ENCODE results near the gene DLX4.

Gene DLX4

DNA sequence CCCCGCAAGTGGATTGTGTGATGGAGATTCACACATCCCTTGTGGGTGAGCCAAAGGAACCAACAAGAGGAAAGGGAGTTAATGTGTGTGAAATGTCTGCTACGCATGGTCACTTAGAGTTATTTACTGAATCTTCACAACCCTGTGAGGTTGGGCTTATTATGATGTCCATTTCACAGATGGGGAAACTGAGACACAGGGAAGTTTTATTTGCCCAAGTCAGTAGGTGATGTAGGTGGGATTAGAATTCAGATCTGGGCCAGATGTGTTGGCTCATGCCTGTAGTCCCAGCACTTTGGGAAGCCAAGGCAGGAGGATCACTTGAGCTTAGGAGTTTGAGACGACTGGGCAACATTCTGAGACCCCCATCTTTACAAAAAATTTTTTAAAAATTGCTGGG lies 11.6 kb upstream of the DLX4 start:
- H2AFZ ChIP-seq (ENCODE audit: low read length) = no peak overlapping the region
- H3K4me3 ChIP-seq (ENCODE audit: low read length, poor library complexity, severe bottlenecking) = no peak overlapping the region
- H3K27me3 ChIP-seq (ENCODE audit: insufficient read depth, low read length, poor library complexity, severe bottlenecking) = no peaks in the 10 kb centered on the region
- no peak overlapping the region for H3K9ac ChIP-seq (ENCODE audit: low read depth, low read length, poor library complexity, severe bottlenecking)
- TF ChIP-seq EZH2phosphoT487 (IDR thresholded peaks at IDR 0.05; ENCODE audit: borderline replicate concordance) = no peak
- TF ChIP-seq, protein P1, sequence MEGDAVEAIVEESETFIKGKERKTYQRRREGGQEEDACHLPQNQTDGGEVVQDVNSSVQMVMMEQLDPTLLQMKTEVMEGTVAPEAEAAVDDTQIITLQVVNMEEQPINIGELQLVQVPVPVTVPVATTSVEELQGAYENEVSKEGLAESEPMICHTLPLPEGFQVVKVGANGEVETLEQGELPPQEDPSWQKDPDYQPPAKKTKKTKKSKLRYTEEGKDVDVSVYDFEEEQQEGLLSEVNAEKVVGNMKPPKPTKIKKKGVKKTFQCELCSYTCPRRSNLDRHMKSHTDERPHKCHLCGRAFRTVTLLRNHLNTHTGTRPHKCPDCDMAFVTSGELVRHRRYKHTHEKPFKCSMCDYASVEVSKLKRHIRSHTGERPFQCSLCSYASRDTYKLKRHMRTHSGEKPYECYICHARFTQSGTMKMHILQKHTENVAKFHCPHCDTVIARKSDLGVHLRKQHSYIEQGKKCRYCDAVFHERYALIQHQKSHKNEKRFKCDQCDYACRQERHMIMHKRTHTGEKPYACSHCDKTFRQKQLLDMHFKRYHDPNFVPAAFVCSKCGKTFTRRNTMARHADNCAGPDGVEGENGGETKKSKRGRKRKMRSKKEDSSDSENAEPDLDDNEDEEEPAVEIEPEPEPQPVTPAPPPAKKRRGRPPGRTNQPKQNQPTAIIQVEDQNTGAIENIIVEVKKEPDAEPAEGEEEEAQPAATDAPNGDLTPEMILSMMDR (conservative IDR thresholded peaks at IDR 0.05; ENCODE audit: low read length) = no peak
- H3K4me1 ChIP-seq (ENCODE audit: insufficient read depth, low read length, poor library complexity, severe bottlenecking) = peaks cover 17% of the 10 kb centered on the region
- no peaks in the 10 kb centered on the region for H4K20me1 ChIP-seq (ENCODE audit: insufficient read depth, low read length, poor library complexity, severe bottlenecking)
- H3K9me2 ChIP-seq (replicated peaks; ENCODE audit: low read depth, low read length) = no peaks in the 10 kb centered on the region
- H3K79me2 ChIP-seq (ENCODE audit: insufficient read depth, low read length) = no peaks in the 10 kb centered on the region
- no peaks in the 10 kb centered on the region for H3K9me3 ChIP-seq (ENCODE audit: insufficient read depth, low read depth, low read length)
- no peak overlapping the region for H3K4me2 ChIP-seq (ENCODE audit: low read depth, low read length, poor library complexity, severe bottlenecking)
- H3K36me3 ChIP-seq (ENCODE audit: insufficient read depth, low read length) = no peaks in the 10 kb centered on the region
- no peaks in the 10 kb centered on the region for H3F3A ChIP-seq (ENCODE audit: low read depth)

- Histone ChIP-seq H4K20me1 (ENCODE audit: insufficient read depth, low read length, poor library complexity, severe bottlenecking) (no peaks in the 10 kb centered on the region), H3K36me3 (ENCODE audit: insufficient read depth, low read length) (no peaks in the 10 kb centered on the region), H3K9ac (ENCODE audit: low read depth, low read length, poor library complexity, severe bottlenecking) (no peak overlapping the region), H3K4me2 (ENCODE audit: low read depth, low read length, poor library complexity, severe bottlenecking) (no peak overlapping the region), H2AFZ (ENCODE audit: low read length) (no peak overlapping the region), H3K9me3 (ENCODE audit: insufficient read depth, low read depth, low read length) (no peaks in the 10 kb centered on the region), H3K79me2 (ENCODE audit: insufficient read depth, low read length) (no peaks in the 10 kb centered on the region), H3K4me3 (ENCODE audit: low read length, poor library complexity, severe bottlenecking) (no peak overlapping the region), H3K9me2 (replicated peaks; ENCODE audit: low read depth, low read length) (no peaks in the 10 kb centered on the region), H3K4me1 (ENCODE audit: insufficient read depth, low read length, poor library complexity, severe bottlenecking) (peaks cover 4% of the 10 kb centered on the region), H3K27me3 (ENCODE audit: insufficient read depth, low read length, poor library complexity, severe bottlenecking) (no peaks in the 10 kb centered on the region), H3F3A (ENCODE audit: low read depth) (no peaks in the 10 kb centered on the region)
- TF ChIP-seq, protein P1 (conservative IDR thresholded peaks at IDR 0.05; ENCODE audit: low read length) = no peak
- no peak for TF ChIP-seq EZH2phosphoT487 (IDR thresholded peaks at IDR 0.05; ENCODE audit: borderline replicate concordance)
Observed at GRCh38 chr17:49958723-49959122, 10.3 kb upstream of the DLX4 start.

GRCh38 chr17:49959183-49959935 lies 9.6 kb upstream of the DLX4 start:
- H4K20me1 ChIP-seq (ENCODE audit: insufficient read depth, low read length, poor library complexity, severe bottlenecking) = no peaks in the 10 kb centered on the region
- no peaks in the 10 kb centered on the region for H3K9me2 ChIP-seq (replicated peaks; ENCODE audit: low read depth, low read length)
- no peaks in the 10 kb centered on the region for H3K9me3 ChIP-seq (ENCODE audit: insufficient read depth, low read depth, low read length)
- no peak overlapping the region for H3K9ac ChIP-seq (ENCODE audit: low read depth, low read length, poor library complexity, severe bottlenecking)
- H3K4me1 ChIP-seq (ENCODE audit: insufficient read depth, low read length, poor library complexity, severe bottlenecking) = no peaks in the 10 kb centered on the region
- no peaks in the 10 kb centered on the region for H3K36me3 ChIP-seq (ENCODE audit: insufficient read depth, low read length)
- no peaks in the 10 kb centered on the region for H3K79me2 ChIP-seq (ENCODE audit: insufficient read depth, low read length)
- no peak overlapping the region for H3K4me3 ChIP-seq (ENCODE audit: low read length, poor library complexity, severe bottlenecking)
- no peak overlapping the region for H3K4me2 ChIP-seq (ENCODE audit: low read depth, low read length, poor library complexity, severe bottlenecking)
- no peaks in the 10 kb centered on the region for H3F3A ChIP-seq (ENCODE audit: low read depth)
- H3K27me3 ChIP-seq (ENCODE audit: insufficient read depth, low read length, poor library complexity, severe bottlenecking) = no peaks in the 10 kb centered on the region
- no peak overlapping the region for H2AFZ ChIP-seq (ENCODE audit: low read length)
- TF ChIP-seq EZH2phosphoT487 (IDR thresholded peaks at IDR 0.05; ENCODE audit: borderline replicate concordance) = no peak
- TF ChIP-seq, protein P1 (conservative IDR thresholded peaks at IDR 0.05; ENCODE audit: low read length) = no peak
